ENCODE data around the gene ADAMTS6.

Gene ADAMTS6

DNA sequence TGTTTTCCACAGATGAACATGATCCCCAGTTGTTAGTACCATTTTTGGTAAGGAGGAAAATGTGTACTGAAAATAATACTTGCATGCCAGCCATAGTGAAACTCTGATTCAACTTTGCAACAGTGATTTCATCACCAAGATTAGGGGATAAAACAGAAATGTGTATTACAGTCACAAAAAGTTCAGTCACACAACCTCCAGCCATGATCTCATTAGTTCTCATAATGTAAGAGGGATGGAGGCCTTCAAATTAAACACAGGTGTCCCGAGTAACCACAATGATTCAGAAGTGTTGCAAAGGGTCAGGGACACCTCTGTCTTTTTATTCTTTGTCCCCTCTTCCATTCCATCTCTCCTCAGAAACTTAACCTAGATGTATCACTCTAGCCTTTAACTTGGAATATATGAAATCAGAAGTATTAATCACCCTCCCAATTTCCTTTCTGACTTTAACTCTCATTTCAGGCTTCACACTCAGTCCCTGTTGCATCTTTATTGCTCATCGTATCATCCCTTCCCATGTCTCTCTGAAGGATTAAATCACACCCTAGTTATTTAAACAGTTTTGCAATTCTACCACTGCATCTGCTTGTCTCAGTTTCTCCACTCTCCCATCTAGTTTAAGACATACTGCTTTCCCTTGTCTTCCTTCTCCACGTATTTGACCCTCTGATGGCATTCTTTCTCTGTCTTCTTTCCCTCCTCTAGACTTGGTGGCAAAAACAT is 291.2 kb downstream of the ADAMTS6 start:
- no peak overlapping the region for H3K9ac ChIP-seq (ENCODE audit: low read length)
- no peak overlapping the region for H3K4me2 ChIP-seq (ENCODE audit: low read length)
- no peak overlapping the region for H2AK5ac ChIP-seq (ENCODE audit: low read length)
- H4K12ac ChIP-seq (ENCODE audit: low read depth, low read length): no peak overlapping the region
- no peak overlapping the region for H3K14ac ChIP-seq (ENCODE audit: low read length)
- no peak overlapping the region for H3K27ac ChIP-seq (ENCODE audit: low read depth, low read length)
- no peaks in the 10 kb centered on the region for H3K9me3 ChIP-seq (ENCODE audit: insufficient read depth, low read depth, low read length)
- H3K4me1 ChIP-seq (ENCODE audit: control insufficient read depth in 1 of 2, insufficient read depth in 2 of 2, low read length in 2 of 2): peaks cover 3% of the 10 kb centered on the region in 2 experiments
- peak; percentile 24 to 86 for DNase-seq
- H2AFZ ChIP-seq (ENCODE audit: insufficient read depth, low read length, poor library complexity): no peak overlapping the region
- H2BK12ac ChIP-seq (ENCODE audit: low read length): no peak overlapping the region
- WGBS (ENCODE audit: extremely low coverage, insufficient coverage, insufficient read length): no CpG with 5 or more reads among the region's 3 CpGs
- H3K23ac ChIP-seq (ENCODE audit: low read length): no peak overlapping the region
- H3K36me3 ChIP-seq (ENCODE audit: control insufficient read depth in 1 of 2, insufficient read depth in 2 of 2, low read length in 2 of 2): peaks cover 3 to 6% of the 10 kb centered on the region in 2 experiments
- no peak overlapping the region for H3K18ac ChIP-seq (ENCODE audit: low read length)
- H3K4ac ChIP-seq (ENCODE audit: low read depth, low read length): no peak overlapping the region
- H3K4me3 ChIP-seq (ENCODE audit: low read depth, low read length): no peak overlapping the region
- no peak overlapping the region for H4K91ac ChIP-seq (ENCODE audit: low read depth, low read length)
- no peak overlapping the region for H2BK5ac ChIP-seq (ENCODE audit: low read depth, low read length, poor library complexity)
- peaks cover 2% of the 10 kb centered on the region for H3K79me1 ChIP-seq (ENCODE audit: low read length)
- H2BK120ac ChIP-seq (ENCODE audit: insufficient read depth, low read length, poor library complexity): no peak overlapping the region
- H3K27me3 ChIP-seq (ENCODE audit: insufficient read depth, low read length): no peaks in the 10 kb centered on the region
- H3K79me2 ChIP-seq (ENCODE audit: control insufficient read depth, insufficient read depth, low read length, poor library complexity): peaks cover 2% of the 10 kb centered on the region
- no peak overlapping the region for H4K8ac ChIP-seq (ENCODE audit: low read depth, low read length)

DNA sequence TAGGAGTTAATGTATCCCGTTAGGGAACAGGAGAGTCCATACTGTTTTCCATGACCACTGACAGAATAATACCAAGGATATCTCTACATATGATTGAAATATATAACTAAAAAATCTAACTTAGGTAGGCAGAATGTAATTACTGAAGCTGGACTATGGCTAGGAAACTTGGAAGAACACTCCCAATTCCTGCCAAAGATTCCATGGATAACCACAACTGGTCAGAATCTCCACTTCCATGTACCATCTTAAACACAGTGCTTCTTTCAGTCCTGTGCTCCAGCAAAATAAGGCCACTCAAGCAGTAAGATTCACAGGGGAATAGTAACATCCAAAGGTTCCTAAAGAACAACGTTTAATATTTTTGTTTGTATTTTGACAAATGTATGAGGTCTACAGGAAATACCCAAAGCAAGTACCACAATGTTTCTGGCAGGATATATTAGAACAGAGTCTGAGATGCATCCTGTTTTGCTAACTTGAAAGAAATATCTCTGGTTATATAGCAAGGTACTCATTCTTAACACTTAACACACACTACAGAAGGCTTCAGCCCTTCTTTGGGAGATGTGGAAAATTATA is 295.0 kb downstream of the ADAMTS6 start:
- Histone ChIP-seq H3K14ac (ENCODE audit: low read length) (no peak overlapping the region), H3K79me2 (ENCODE audit: control insufficient read depth, insufficient read depth, low read length, poor library complexity) (peaks cover 2% of the 10 kb centered on the region), H2BK5ac (ENCODE audit: low read depth, low read length, poor library complexity) (no peak overlapping the region), H3K4ac (ENCODE audit: low read depth, low read length) (no peak overlapping the region), H3K9ac (ENCODE audit: low read length) (no peak overlapping the region), H3K4me2 (ENCODE audit: low read length) (no peak overlapping the region), H2AFZ (ENCODE audit: insufficient read depth, low read length, poor library complexity) (no peak overlapping the region), H3K4me1 (ENCODE audit: control insufficient read depth in 1 of 2, insufficient read depth in 2 of 2, low read length in 2 of 2) (peaks cover 6 to 9% of the 10 kb centered on the region in 2 experiments), H3K27me3 (ENCODE audit: insufficient read depth, low read length) (no peaks in the 10 kb centered on the region), H2BK12ac (ENCODE audit: low read length) (no peak overlapping the region), H2AK5ac (ENCODE audit: low read length) (no peak overlapping the region), H3K23ac (ENCODE audit: low read length) (no peak overlapping the region), H4K8ac (ENCODE audit: low read depth, low read length) (no peak overlapping the region), H3K27ac (ENCODE audit: low read depth, low read length) (peak overlapping the region; percentile 48), H3K9me3 (ENCODE audit: insufficient read depth, low read depth, low read length) (no peaks in the 10 kb centered on the region), H3K79me1 (ENCODE audit: low read length) (peaks cover 9% of the 10 kb centered on the region), H4K12ac (ENCODE audit: low read depth, low read length) (no peak overlapping the region), H2BK120ac (ENCODE audit: insufficient read depth, low read length, poor library complexity) (no peak overlapping the region), H3K18ac (ENCODE audit: low read length) (no peak overlapping the region), H3K4me3 (ENCODE audit: low read depth, low read length) (no peak overlapping the region), H3K36me3 (ENCODE audit: control insufficient read depth in 1 of 2, insufficient read depth in 2 of 2, low read length in 2 of 2) (peaks cover 3 to 7% of the 10 kb centered on the region in 2 experiments), H4K91ac (ENCODE audit: low read depth, low read length) (no peak overlapping the region)
- WGBS (ENCODE audit: extremely low coverage, insufficient coverage, insufficient read length): no CpG with 5 or more reads among the region's 2 CpGs
- no peak for DNase-seq

DNA sequence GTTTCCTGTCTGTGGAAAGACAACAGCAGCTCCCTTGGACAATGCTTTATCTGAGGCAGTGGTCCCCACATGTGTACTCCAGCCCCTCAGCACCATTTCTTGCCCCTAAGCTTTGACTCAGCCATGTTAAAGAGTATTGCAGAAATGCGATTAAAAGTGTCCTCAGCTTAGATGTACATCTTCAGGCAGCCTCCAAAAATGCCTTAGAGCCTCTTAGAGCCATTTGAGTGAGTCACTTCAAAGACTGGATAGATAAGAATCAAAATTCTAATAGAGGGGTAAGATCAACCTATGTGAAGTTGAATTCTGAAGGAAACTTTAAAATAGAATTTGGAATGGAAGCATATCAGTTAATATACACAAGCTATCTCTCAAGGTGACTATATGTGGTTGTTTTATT is 296.3 kb downstream of the ADAMTS6 start:
- Histone ChIP-seq H2AFZ (ENCODE audit: insufficient read depth, low read length, poor library complexity) (no peak overlapping the region), H3K9ac (ENCODE audit: low read length) (no peak overlapping the region), H3K4ac (ENCODE audit: low read depth, low read length) (peak overlapping the region; percentile 13), H3K79me2 (ENCODE audit: control insufficient read depth, insufficient read depth, low read length, poor library complexity) (peaks cover 2% of the 10 kb centered on the region), H4K12ac (ENCODE audit: low read depth, low read length) (no peak overlapping the region), H3K23ac (ENCODE audit: low read length) (no peak overlapping the region), H3K4me3 (ENCODE audit: low read depth, low read length) (no peak overlapping the region), H3K27me3 (ENCODE audit: insufficient read depth, low read length) (no peaks in the 10 kb centered on the region), H2BK5ac (ENCODE audit: low read depth, low read length, poor library complexity) (peak overlapping the region; percentile 97), H2BK120ac (ENCODE audit: insufficient read depth, low read length, poor library complexity) (peak overlapping the region; percentile 72), H3K4me2 (ENCODE audit: low read length) (peak overlapping the region; percentile 21), H2AK5ac (ENCODE audit: low read length) (peak overlapping the region; percentile 73), H3K27ac (ENCODE audit: low read depth, low read length) (peak overlapping the region; percentile 91), H2BK12ac (ENCODE audit: low read length) (no peak overlapping the region), H4K91ac (ENCODE audit: low read depth, low read length) (peak overlapping the region; percentile 79), H3K18ac (ENCODE audit: low read length) (peak overlapping the region; percentile 85), H3K79me1 (ENCODE audit: low read length) (peaks cover 9% of the 10 kb centered on the region), H3K4me1 (ENCODE audit: control insufficient read depth in 1 of 2, insufficient read depth in 2 of 2, low read length in 2 of 2) (peaks cover 6 to 9% of the 10 kb centered on the region in 2 experiments), H4K8ac (ENCODE audit: low read depth, low read length) (peak overlapping the region; percentile 91), H3K9me3 (ENCODE audit: insufficient read depth, low read depth, low read length) (no peaks in the 10 kb centered on the region), H3K14ac (ENCODE audit: low read length) (peak overlapping the region; percentile 68), H3K36me3 (ENCODE audit: control insufficient read depth in 1 of 2, insufficient read depth in 2 of 2, low read length in 2 of 2) (peaks cover 3 to 7% of the 10 kb centered on the region in 2 experiments)
- peak; percentile 15 to 64 for DNase-seq
- no CpG with 5 or more reads among the region's 1 CpG for WGBS (ENCODE audit: extremely low coverage, insufficient coverage, insufficient read length)

DNA sequence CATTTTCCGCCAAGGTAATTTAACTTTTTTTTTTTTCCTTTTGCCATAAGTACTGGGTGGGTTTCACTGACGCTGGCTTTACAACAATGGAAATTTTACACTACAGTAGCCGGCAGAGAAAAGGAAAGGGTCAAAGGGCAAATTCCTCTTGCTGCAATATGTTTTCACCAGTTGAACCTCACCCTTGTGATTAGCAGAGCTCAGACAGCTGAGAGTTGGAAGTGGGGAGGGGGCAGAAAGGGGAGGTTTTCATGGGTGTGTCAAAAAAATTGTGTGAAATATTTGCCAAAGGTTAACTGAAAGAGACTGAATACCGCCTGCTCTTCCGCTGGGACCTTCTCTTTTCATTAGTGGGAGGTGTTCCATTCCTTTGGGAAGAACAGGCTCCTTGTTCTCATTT is 296.9 kb downstream of the ADAMTS6 start:
- peaks cover 9% of the 10 kb centered on the region for H3K79me1 ChIP-seq (ENCODE audit: low read length)
- H3K4me3 ChIP-seq (ENCODE audit: low read depth, low read length): no peak overlapping the region
- H3K4me1 ChIP-seq (ENCODE audit: control insufficient read depth in 1 of 2, insufficient read depth in 2 of 2, low read length in 2 of 2): peaks cover 6 to 9% of the 10 kb centered on the region in 2 experiments
- no peak overlapping the region for H2AFZ ChIP-seq (ENCODE audit: insufficient read depth, low read length, poor library complexity)
- no peaks in the 10 kb centered on the region for H3K9me3 ChIP-seq (ENCODE audit: insufficient read depth, low read depth, low read length)
- H3K79me2 ChIP-seq (ENCODE audit: control insufficient read depth, insufficient read depth, low read length, poor library complexity): peaks cover 2% of the 10 kb centered on the region
- DNase-seq: no peak
- no peak overlapping the region for H2BK120ac ChIP-seq (ENCODE audit: insufficient read depth, low read length, poor library complexity)
- no peak overlapping the region for H4K91ac ChIP-seq (ENCODE audit: low read depth, low read length)
- H3K36me3 ChIP-seq (ENCODE audit: control insufficient read depth in 1 of 2, insufficient read depth in 2 of 2, low read length in 2 of 2): peaks cover 5 to 7% of the 10 kb centered on the region in 2 experiments
- H2AK5ac ChIP-seq (ENCODE audit: low read length): no peak overlapping the region
- no peak overlapping the region for H3K4ac ChIP-seq (ENCODE audit: low read depth, low read length)
- WGBS (ENCODE audit: extremely low coverage, insufficient coverage, insufficient read length): no CpG with 5 or more reads among the region's 5 CpGs
- no peaks in the 10 kb centered on the region for H3K27me3 ChIP-seq (ENCODE audit: insufficient read depth, low read length)
- no peak overlapping the region for H3K18ac ChIP-seq (ENCODE audit: low read length)
- H3K23ac ChIP-seq (ENCODE audit: low read length): no peak overlapping the region
- H3K9ac ChIP-seq (ENCODE audit: low read length): no peak overlapping the region
- H3K4me2 ChIP-seq (ENCODE audit: low read length): peak overlapping the region; percentile 28
- peak overlapping the region; percentile 91 for H3K27ac ChIP-seq (ENCODE audit: low read depth, low read length)
- no peak overlapping the region for H2BK12ac ChIP-seq (ENCODE audit: low read length)
- H4K12ac ChIP-seq (ENCODE audit: low read depth, low read length): no peak overlapping the region
- no peak overlapping the region for H4K8ac ChIP-seq (ENCODE audit: low read depth, low read length)
- peak overlapping the region; percentile 69 for H2BK5ac ChIP-seq (ENCODE audit: low read depth, low read length, poor library complexity)
- H3K14ac ChIP-seq (ENCODE audit: low read length): no peak overlapping the region
